WERI-Rb-1 (cell line): ENCODE results near the gene PPP1R15A.

Source experiments
- DNase-seq: peaks from one replicate; pipeline ENCODE4 v3.0.0-alpha.2; 2020
- H3K27ac ChIP-seq: fragments of 250-450 bp; sonication (Bioruptor Pico); 2 replicates; pipeline ENCODE4 v1.5.1; 2020; ENCODE audit warnings: mild to moderate bottlenecking, moderate library complexity
- H3K27me3 ChIP-seq: fragments of 250-450 bp; sonication (Bioruptor Pico); 2 replicates; pipeline ENCODE4 v1.5.1; 2021; ENCODE audit warnings: mild to moderate bottlenecking, low read depth, moderate library complexity; ENCODE audit not compliant: insufficient read depth, severe bottlenecking
- H3K36me3 ChIP-seq: fragments of 250-450 bp; sonication (Bioruptor Pico); 2 replicates; pipeline ENCODE4 v1.5.1; 2020; ENCODE audit warnings: mild to moderate bottlenecking, moderate library complexity
- H3K4me3 ChIP-seq: 2 replicates; pipeline ENCODE4 v1.5.1; 2011; ENCODE audit warnings: low read depth, mild to moderate bottlenecking, control low read depth, low read length
- H3K9me3 ChIP-seq: fragments of 250-450 bp; sonication (Bioruptor Pico); 2 replicates; pipeline ENCODE4 v1.5.1; 2021; ENCODE audit warnings: mild to moderate bottlenecking, moderate library complexity; ENCODE audit not compliant: severe bottlenecking
- CTCF ChIP-seq: IDR thresholded peaks from 2 replicates; pipeline ENCODE4 v1.5.1; 2011; ENCODE audit warnings: low read depth, mild to moderate bottlenecking, control low read depth, inconsistent platforms, low read length

Gene PPP1R15A

GRCh38 chr19:48920949-48921348 is 48.7 kb downstream of the PPP1R15A start:
- H3K27ac ChIP-seq: no peak overlapping the region
- H3K27me3 ChIP-seq: no peaks in the 10 kb centered on the region
- no peaks in the 10 kb centered on the region for H3K9me3 ChIP-seq
- DNase-seq: no peak
- no peak for TF ChIP-seq CTCF
- H3K36me3 ChIP-seq: peaks cover 23% of the 10 kb centered on the region
- no peak overlapping the region for H3K4me3 ChIP-seq

- Histone ChIP-seq H3K27me3 (no peaks in the 10 kb centered on the region), H3K4me3 (no peak overlapping the region), H3K9me3 (no peaks in the 10 kb centered on the region), H3K27ac (no peak overlapping the region), H3K36me3 (peaks cover 20% of the 10 kb centered on the region)
- TF ChIP-seq CTCF: no peak
- DNase-seq: no peak
These were observed 49.7 kb downstream of the PPP1R15A start for GRCh38 chr19:48921721-48922500.

DNA sequence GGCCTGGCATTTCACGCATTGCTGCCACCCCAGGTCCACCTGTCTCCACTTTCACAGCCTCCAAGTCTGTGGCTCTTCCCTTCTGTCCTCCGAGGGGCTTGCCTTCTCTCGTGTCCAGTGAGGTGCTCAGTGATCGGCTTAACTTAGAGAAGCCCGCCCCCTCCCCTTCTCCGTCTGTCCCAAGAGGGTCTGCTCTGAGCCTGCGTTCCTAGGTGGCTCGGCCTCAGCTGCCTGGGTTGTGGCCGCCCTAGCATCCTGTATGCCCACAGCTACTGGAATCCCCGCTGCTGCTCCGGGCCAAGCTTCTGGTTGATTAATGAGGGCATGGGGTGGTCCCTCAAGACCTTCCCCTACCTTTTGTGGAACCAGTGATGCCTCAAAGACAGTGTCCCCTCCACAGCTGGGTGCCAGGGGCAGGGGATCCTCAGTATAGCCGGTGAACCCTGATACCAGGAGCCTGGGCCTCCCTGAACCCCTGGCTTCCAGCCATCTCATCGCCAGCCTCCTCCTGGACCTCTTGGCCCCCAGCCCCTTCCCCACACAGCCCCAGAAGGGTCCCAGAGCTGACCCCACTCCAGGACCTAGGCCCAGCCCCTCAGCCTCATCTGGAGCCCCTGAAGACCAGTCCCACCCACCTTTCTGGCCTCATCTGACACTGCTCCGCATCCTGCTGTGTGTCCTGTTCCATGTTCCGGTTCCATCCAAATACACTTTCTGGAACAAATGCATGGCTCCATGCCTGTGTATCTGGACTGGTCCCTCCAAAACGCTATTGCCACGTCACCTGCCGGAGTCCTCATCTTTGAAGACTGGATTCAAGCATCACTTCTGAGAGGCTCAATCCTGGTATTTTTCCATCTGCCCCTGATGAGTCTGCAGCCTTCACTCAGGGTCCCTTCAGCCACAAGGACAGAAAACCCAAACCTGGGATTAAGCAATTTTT is 50.6 kb downstream of the PPP1R15A start:
- no peak for DNase-seq
- no peaks in the 10 kb centered on the region for H3K27me3 ChIP-seq
- H3K9me3 ChIP-seq: no peaks in the 10 kb centered on the region
- H3K36me3 ChIP-seq: peaks cover 20% of the 10 kb centered on the region
- no peak overlapping the region for H3K4me3 ChIP-seq
- TF ChIP-seq CTCF: no peak
- H3K27ac ChIP-seq: no peak overlapping the region

DNA sequence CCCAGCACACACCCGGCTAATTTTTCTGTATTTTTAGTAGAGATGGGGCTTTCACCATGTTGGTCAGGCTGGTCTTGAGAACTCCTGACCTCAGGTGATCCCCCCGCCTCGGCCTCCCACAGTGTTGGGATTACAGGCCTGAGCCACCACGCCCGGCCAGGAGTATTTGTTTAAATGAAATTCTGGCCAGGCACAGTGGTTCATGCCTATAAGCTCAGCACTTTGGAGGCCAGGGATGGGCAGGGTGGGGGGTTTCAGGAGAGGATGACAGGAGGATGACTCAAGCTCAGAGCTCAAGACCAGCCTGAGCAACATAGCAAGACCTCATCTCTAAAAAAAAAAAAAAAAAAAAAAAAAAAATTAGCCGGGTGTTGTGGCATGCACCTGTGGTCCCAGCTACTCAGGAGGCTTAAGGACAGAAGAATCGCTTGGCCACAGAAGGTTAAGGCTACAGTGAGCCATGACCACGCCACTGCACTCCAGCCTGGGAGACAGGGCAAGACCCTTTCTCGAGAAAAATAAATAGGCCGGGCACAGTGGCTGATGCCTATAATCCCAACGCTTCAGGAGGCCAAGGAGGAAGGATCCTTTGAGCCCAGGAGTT is 53.1 kb downstream of the PPP1R15A start:
- Histone ChIP-seq H3K9me3 (no peaks in the 10 kb centered on the region), H3K36me3 (peaks cover 11% of the 10 kb centered on the region), H3K27me3 (no peaks in the 10 kb centered on the region), H3K27ac (no peak overlapping the region), H3K4me3 (no peak overlapping the region)
- DNase-seq: peak; percentile 47
- no peak for TF ChIP-seq CTCF
